Fibroblast of mammary gland (primary cell): Measurements from ENCODE around the gene AFF3.

ENCODE experiments used
- DNase-seq: peaks from one replicate; pipeline ENCODE4 v3.0.0-alpha.2; 2010; ENCODE audit warnings: low read depth
- H3K4me3 ChIP-seq: 2 replicates; pipeline ENCODE4 v1.5.1; 2011; ENCODE audit warnings: low read depth, mild to moderate bottlenecking, low read length, moderate library complexity; ENCODE audit not compliant: control insufficient read depth
- CTCF ChIP-seq: conservative IDR thresholded peaks from 2 replicates; pipeline ENCODE4 v1.5.1; 2011; ENCODE audit warnings: low read depth, low read length, inconsistent platforms; ENCODE audit not compliant: control insufficient read depth, insufficient read depth

AFF3 gene

GRCh38 chr2:99618579-99619097 lies 523.8 kb downstream of the AFF3 start:
- no peak for DNase-seq
- no peak overlapping the region for H3K4me3 ChIP-seq
- no peak for TF ChIP-seq CTCF

- no peak for DNase-seq
- no peak for TF ChIP-seq CTCF
- H3K4me3 ChIP-seq = no peak overlapping the region
Measured at GRCh38 chr2:99617811-99618210, 524.6 kb downstream of the AFF3 start.

- peak; percentile 18 for TF ChIP-seq CTCF
- no peak overlapping the region for H3K4me3 ChIP-seq
- DNase-seq = peak; percentile 27
Measured at GRCh38 chr2:99615247-99615771, 527.1 kb downstream of the AFF3 start.

- DNase-seq = no peak
- TF ChIP-seq CTCF = no peak
- no peak overlapping the region for H3K4me3 ChIP-seq
Measured at GRCh38 chr2:99613980-99614379, 528.4 kb downstream of the AFF3 start.

GRCh38 chr2:99611786-99612185 lies 530.6 kb downstream of the AFF3 start:
- H3K4me3 ChIP-seq = no peak overlapping the region
- DNase-seq = no peak
- TF ChIP-seq CTCF = no peak

GRCh38 chr2:99611034-99611433 lies 531.4 kb downstream of the AFF3 start:
- TF ChIP-seq CTCF = no peak

GRCh38 chr2:99609851-99610381 lies 532.5 kb downstream of the AFF3 start:
- no peak for DNase-seq
- TF ChIP-seq CTCF = no peak
- no peak overlapping the region for H3K4me3 ChIP-seq

More at GRCh38 chr2:99611034-99611433, 531.4 kb downstream of the AFF3 start:
- H3K4me3 ChIP-seq = no peak overlapping the region
- DNase-seq = no peak
